Activated T-cell treated with anti-CD3 and anti-CD28 coated beads, Interleukin-2, amount 50 U/mL, for 72 hours (primary cell): Measurements from ENCODE around the gene CP. TPM values are rescaled to one million over a fixed set of nuclear protein-coding genes. Genes with fewer than 3 reads are reported as not detected.

Experiments used
- total RNA-seq, 2 donors: library from RNA; stranded (reverse); gene quantifications; one replicate each; pipeline ENCODE4 v1.2.3, GENCODE V29; 2022

Gene CP
- total RNA-seq, 2 donors from 2014 or later, result not detected

Other genes starting within 250 kb of the CP start
- gene GYG1, start 230.3 kb downstream of the CP start, total RNA-seq, result 10 to 100 TPM; 14.1 to 21.7 TPM
- gene HLTF, start 135.3 kb downstream of the CP start, total RNA-seq, result 10 to 100 TPM; 28.0 to 31.9 TPM
- 10 to 100 TPM; 18.9 to 22.2 TPM for gene HPS3, start 92.2 kb downstream of the CP start, total RNA-seq
- gene TM4SF18, start 111.8 kb upstream of the CP start, total RNA-seq, result not detected
- gene TM4SF1, start 155.8 kb upstream of the CP start, total RNA-seq, result under 1 TPM in 1 of 2 donors, not detected in 1; 0.23 TPM